22Rv1 (cell line): ENCODE results near the gene TRIM38.

Experiments used
- ZFX ChIP-seq: fragments of 450-650 bp; IDR thresholded peaks from 2 replicates; pipeline ENCODE4 v1.6.1; 2017; ENCODE audit warnings: antibody characterized with exemption, borderline replicate concordance
- TF ChIP-seq, protein P1 (sequence below): fragments of 450-650 bp; IDR thresholded peaks from 2 replicates; pipeline ENCODE4 v1.5.1; 2017; ENCODE audit warnings: mild to moderate bottlenecking

DNA sequence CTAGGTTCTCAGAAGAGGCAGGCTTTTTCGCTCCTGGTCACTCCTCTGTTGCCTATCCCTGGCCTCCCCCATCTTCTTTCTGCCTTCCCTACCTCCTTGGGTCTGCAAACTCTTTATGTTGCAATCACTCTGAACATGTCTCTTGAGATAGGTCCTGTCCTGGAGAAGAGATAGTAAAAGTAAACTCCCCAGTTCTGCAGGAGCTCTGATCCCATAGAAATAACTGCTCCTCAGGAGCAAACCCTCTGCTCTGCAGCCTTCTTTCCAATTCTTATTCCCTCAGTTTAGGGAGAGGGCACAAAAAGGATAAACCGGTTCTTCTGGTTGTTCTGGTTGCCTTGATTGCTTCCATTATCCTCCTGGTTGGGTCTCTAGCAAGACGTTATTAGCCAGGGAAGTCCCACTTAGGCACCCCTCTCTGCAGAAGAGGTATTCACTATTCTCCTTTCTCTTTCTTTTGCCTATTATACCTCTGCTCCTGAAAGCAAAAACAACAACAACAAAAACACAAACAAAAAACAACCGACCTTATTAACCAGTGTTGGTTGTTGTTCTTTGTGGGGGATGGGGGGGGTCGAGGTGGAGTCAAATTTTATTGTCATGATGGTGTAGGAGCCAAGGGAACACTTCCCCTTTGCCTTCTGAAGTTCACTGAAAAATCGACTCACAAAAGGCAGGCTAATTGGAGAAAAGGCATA is 973 bp downstream of the TRIM38 start:
- TF ChIP-seq, protein P1, sequence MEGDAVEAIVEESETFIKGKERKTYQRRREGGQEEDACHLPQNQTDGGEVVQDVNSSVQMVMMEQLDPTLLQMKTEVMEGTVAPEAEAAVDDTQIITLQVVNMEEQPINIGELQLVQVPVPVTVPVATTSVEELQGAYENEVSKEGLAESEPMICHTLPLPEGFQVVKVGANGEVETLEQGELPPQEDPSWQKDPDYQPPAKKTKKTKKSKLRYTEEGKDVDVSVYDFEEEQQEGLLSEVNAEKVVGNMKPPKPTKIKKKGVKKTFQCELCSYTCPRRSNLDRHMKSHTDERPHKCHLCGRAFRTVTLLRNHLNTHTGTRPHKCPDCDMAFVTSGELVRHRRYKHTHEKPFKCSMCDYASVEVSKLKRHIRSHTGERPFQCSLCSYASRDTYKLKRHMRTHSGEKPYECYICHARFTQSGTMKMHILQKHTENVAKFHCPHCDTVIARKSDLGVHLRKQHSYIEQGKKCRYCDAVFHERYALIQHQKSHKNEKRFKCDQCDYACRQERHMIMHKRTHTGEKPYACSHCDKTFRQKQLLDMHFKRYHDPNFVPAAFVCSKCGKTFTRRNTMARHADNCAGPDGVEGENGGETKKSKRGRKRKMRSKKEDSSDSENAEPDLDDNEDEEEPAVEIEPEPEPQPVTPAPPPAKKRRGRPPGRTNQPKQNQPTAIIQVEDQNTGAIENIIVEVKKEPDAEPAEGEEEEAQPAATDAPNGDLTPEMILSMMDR, result no peak
- TF ChIP-seq ZFX, result no peak
